A172 (cell line): Measurements from ENCODE around the gene CEP290. TPM values are rescaled to one million over a fixed set of nuclear protein-coding genes. Genes with fewer than 3 reads are reported as not detected.
A peak's percentile ranks its signal among the peaks of the same experiment; 100 is the strongest.
"Not testable (repeated sequence)": the region's sequence is repeated elsewhere in the genome, so short reads cannot be mapped to it uniquely, and the experiment has no call there.

Experiments
- DNase-seq: peaks from one replicate; pipeline ENCODE4 v3.0.0-alpha.2; 2015; ENCODE audit warnings: low spot score
- total RNA-seq: library from RNA; depleted of rRNA; stranded (reverse); fragments of >200 nt; shearing (Covaris generic); gene quantifications from 2 replicates; pipeline ENCODE4 v1.2.3, GENCODE V29; 2014; rRNA removed

Gene CEP290
- total RNA-seq, 1 experiment from 2014 or later, result 28.8 TPM

- DNase-seq, result no peak
Measured at GRCh38 chr12:88037770-88038169, 104.1 kb downstream of the CEP290 start.

- DNase-seq, result no peak
Measured at GRCh38 chr12:88036353-88036965, 105.4 kb downstream of the CEP290 start.

GRCh38 chr12:88035907-88036289 lies 106.0 kb downstream of the CEP290 start:
- no peak for DNase-seq

GRCh38 chr12:88035271-88035906 lies 106.5 kb downstream of the CEP290 start:
- peak; percentile 62 for DNase-seq

GRCh38 chr12:88031161-88031560 lies 110.7 kb downstream of the CEP290 start:
- DNase-seq, result not testable (repeated sequence)

GRCh38 chr12:88029093-88029665 lies 112.7 kb downstream of the CEP290 start, which contains the start of gene C12orf50:
Gene C12orf50, minus strand, starts transcription at chr12:88029401. Its CDS starts 2,439 bp downstream, at chr12:88026962.
- no peak for DNase-seq

GRCh38 chr12:88026196-88026595 lies 115.7 kb downstream of the CEP290 start:
- no peak for DNase-seq

- DNase-seq, result no peak
Measured at GRCh38 chr12:88017964-88018363, 123.9 kb downstream of the CEP290 start.

- no peak for DNase-seq
Measured at GRCh38 chr12:88015825-88016224, 126.1 kb downstream of the CEP290 start.

- no peak for DNase-seq
Measured at GRCh38 chr12:88011755-88012154, 130.1 kb downstream of the CEP290 start.

- DNase-seq, result no peak
Measured at GRCh38 chr12:88006351-88006750, 135.5 kb downstream of the CEP290 start.

- no peak for DNase-seq
Measured at GRCh38 chr12:88001327-88001726, 140.6 kb downstream of the CEP290 start.

Other genes starting within 250 kb of the CEP290 start
- gene C12orf50, start 112.7 kb downstream of the CEP290 start, total RNA-seq, result not detected in 2 replicates
- gene TMTC3, start 219 bp upstream of the CEP290 start, total RNA-seq, result 41.4 and 45.5 TPM in 2 replicates